GM10248 (cell line): ENCODE results near the gene NDUFS2.

ENCODE experiments used
- CTCF ChIA-PET: fragments of 300-600 bp; sonication (Branson Sonifier 250); formaldehyde crosslinking; extraction: SDS; loops from one replicate; lab custom pipeline; 2021; ENCODE audit warnings: antibody characterized with exemption; lab: Yijun Ruan, JAX
- POLR2A ChIA-PET: fragments of 350-650 bp; sonication (Branson Sonifier 250); formaldehyde crosslinking; extraction: SDS; loops from one replicate; lab custom pipeline; 2020; ENCODE audit warnings: antibody characterized with exemption; lab: Yijun Ruan, JAX
- DNase-seq: peaks from one replicate; pipeline ENCODE4 v3.0.0; 2012; ENCODE audit errors: extremely low spot score
- CTCF ChIP-seq: IDR thresholded peaks from 2 replicates; pipeline ENCODE4 v1.5.1; 2012; ENCODE audit warnings: mild to moderate bottlenecking, low read depth; ENCODE audit errors: extremely low read depth, missing control alignments, control extremely low read depth

The NDUFS2 gene

GRCh38 chr1:161198897-161199431, 3.2 kb upstream of the NDUFS2 start, which contains the start of gene ADAMTS4:
TSS of gene ADAMTS4 (minus strand) at chr1:161199054. CDS start at chr1:161198627, 427 bp downstream.
- no peak for TF ChIP-seq CTCF
- no peak for DNase-seq
- CTCF ChIA-PET = interaction anchor here (0.7 to 3.9 kb wide), 5 partner anchors 8 to 183 kb away, joined by 3 to 15 read pairs (median 4); no protein-coding TSS in a partner anchor
- POLR2A ChIA-PET = no interaction called here

DNA sequence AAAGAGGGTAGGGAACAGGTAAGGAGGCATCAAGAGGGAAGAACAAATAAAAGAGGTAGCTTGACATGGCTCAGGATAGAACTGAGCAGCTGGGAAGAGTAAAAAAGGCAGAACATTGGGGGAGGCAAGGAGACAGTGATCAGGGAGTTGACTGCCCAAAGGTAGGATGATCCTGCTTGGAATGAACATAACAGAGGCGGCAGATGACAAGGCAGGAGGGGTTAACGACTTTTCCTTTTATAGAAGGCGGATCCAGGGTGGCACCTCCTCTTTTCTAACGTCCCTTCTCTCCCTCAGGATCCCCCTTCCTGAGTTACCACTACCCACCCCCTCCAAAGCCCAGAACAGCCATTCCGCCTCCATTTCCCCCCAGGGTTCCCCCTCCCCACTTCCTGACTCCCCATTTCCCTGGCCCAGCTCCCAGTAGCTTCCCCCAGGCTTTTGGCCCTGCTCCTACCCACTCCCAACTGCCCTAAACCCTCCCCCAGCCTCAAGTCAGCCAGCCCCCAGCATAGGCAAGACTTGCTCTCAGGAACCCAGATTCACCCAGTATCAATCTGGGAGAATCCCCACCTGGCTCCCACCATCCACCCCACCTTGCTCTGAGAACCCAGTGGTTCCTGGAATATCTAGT, 2.5 kb upstream of the NDUFS2 start:
- DNase-seq = no peak
- CTCF ChIA-PET = interaction anchor here (0.9 to 3.9 kb wide), 3 partner anchors 8 to 182 kb away, joined by 3 to 15 read pairs (median 4); no protein-coding TSS in a partner anchor
- POLR2A ChIA-PET = no interaction called here
- TF ChIP-seq CTCF = no peak

- ChIA-PET CTCF (interaction anchor here (1.0 to 13.8 kb wide), 4 partner anchors 8 to 182 kb away, joined by 3 to 117 read pairs (median 25); no protein-coding TSS in a partner anchor), POLR2A (no interaction called here)
- DNase-seq = no peak
- no peak for TF ChIP-seq CTCF
Measured at GRCh38 chr1:161200421-161200991, 1.7 kb upstream of the NDUFS2 start.

- DNase-seq = no peak
Measured at GRCh38 chr1:161200992-161201835, 953 bp upstream of the NDUFS2 start.

GRCh38 chr1:161206411-161207140, 4.4 kb downstream of the NDUFS2 start:
- CTCF ChIA-PET = interaction anchor here (1.0 to 13.8 kb wide), 8 partner anchors 9 to 176 kb away, joined by 3 to 117 read pairs (median 6); partner anchors contain the start of gene TOMM40L

More at GRCh38 chr1:161200992-161201835, 953 bp upstream of the NDUFS2 start:
- no peak for TF ChIP-seq CTCF
- ChIA-PET POLR2A (no interaction called here), CTCF (interaction anchor here (0.9 to 13.8 kb wide), 13 partner anchors 9 to 181 kb away, joined by 3 to 117 read pairs (median 9); partner anchors contain the start of genes PPOX and TOMM40L)

More at GRCh38 chr1:161206411-161207140, 4.4 kb downstream of the NDUFS2 start:
- POLR2A ChIA-PET = interaction anchor here (1.4 kb wide), 1 partner anchor 19 kb away, joined by 3 read pairs; the partner anchor contains the start of gene TOMM40L
- DNase-seq = no peak
- no peak for TF ChIP-seq CTCF
